Measurements from ENCODE around the gene GPX5.

DNA sequence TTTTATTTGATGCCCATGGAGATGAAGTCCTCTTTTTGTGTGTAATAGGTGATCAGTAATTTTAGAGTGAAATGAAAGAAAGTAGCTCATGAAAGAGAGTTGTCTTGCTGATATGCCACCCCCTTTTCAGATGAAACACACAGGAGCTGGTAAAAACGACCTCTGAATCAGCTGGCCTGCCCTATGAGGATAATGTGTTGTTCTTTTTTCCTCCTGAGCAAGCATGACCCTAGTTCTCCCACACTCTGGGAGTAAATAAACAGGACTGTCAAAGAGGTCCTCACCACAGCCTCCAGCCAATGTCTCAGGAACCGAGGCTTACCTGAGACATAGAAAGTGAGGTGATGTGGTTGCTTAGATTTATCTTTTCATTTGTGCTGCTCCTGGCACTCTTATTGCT is 29.5 kb downstream of the GPX5 start:
- TF ChIP-seq POLR2A (IDR thresholded peaks at IDR 0.05), result no peak
- TF ChIP-seq, protein P1, sequence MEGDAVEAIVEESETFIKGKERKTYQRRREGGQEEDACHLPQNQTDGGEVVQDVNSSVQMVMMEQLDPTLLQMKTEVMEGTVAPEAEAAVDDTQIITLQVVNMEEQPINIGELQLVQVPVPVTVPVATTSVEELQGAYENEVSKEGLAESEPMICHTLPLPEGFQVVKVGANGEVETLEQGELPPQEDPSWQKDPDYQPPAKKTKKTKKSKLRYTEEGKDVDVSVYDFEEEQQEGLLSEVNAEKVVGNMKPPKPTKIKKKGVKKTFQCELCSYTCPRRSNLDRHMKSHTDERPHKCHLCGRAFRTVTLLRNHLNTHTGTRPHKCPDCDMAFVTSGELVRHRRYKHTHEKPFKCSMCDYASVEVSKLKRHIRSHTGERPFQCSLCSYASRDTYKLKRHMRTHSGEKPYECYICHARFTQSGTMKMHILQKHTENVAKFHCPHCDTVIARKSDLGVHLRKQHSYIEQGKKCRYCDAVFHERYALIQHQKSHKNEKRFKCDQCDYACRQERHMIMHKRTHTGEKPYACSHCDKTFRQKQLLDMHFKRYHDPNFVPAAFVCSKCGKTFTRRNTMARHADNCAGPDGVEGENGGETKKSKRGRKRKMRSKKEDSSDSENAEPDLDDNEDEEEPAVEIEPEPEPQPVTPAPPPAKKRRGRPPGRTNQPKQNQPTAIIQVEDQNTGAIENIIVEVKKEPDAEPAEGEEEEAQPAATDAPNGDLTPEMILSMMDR (IDR thresholded peaks at IDR 0.05), result no peak
